ENCODE results near the gene MCF2L2.

Gene MCF2L2

GRCh38 chr3:183319371-183319770 lies 109.0 kb downstream of the MCF2L2 start:
- DNase-seq = no peak

DNA sequence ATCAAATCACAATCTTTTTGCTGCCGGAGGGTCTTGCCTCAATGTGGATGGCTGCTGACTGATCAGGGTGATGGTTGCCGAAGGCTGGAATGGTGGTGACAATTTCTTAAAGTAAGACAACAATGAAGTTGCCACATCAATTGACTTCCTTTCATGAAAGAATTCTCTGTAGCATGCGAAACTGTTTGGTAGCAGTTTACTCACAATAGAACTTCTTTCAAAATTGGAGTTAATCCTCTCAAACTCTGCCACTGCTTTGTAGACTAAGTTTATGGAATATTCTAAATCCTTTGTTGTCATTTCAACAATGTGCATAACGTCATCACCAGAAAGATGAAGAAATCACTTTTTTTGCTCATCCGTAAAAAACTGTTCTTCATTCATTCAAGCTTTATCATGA lies 109.5 kb downstream of the MCF2L2 start:
- no peak for DNase-seq

DNA sequence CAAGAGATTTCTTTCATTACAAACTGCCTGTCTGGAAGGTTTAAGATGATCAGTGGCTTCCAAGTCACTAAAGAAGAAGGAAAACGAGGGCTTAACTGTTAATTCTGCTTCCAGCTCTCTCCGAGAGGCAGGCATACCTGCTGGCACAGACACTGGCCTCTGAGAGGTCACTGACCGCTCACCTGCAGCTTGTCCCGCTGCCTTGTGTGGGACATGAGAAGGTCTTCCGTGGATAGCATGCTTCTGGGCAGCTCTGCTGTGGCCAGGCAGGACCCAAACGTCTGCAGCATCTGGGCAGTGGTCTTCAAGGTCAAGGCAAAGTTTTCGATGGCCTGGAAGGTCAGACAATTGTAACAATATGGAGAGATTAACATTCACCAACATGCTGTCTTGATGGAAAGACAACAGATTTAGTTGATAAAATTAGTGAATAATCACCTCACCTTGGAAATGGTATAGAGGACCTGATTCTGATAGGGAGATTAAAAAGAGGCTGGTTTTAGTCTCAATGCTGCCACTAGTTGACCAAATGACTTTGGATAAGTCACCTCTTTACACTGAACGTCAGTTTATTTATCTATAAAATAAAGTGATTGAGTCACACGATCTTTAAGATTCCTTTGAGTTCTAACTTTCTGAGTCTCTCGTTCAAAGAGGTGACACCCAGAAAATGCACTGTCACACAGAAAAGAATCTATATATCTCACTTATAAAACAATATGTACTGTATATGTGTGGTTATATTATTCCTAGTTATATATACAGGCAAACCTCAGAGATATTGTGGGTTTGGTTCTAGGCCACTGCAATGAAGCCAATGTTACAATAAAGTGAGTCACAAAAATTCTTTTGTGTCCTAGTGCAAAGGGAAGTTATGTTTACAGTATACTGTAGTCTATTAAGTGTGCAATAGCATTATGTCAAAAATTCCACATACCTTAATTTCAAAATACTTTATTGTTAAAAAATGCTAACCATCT lies 110.2 kb downstream of the MCF2L2 start:
- no peak for DNase-seq

DNA sequence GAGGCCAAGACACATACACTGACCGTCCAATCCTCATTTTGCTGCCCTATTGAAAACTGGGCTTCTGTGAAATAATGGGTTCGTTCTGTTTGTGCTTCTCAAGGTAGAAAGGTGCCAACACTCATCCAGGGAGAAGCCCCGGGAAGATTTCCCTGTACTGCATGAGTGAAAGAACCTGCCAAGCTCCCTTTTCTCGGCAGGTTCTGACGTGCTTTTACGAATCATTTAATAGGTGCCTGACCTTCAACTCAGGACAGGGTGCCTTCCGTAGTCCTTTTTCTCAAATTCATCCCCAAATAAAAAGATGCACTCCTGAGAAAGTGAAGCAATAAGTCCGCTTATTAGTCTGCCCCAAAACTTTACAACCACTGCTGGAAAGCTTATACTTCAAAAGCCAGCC lies 111.1 kb downstream of the MCF2L2 start:
- no peak for DNase-seq

GRCh38 chr3:183315739-183316138 lies 112.7 kb downstream of the MCF2L2 start:
- no peak for DNase-seq

DNA sequence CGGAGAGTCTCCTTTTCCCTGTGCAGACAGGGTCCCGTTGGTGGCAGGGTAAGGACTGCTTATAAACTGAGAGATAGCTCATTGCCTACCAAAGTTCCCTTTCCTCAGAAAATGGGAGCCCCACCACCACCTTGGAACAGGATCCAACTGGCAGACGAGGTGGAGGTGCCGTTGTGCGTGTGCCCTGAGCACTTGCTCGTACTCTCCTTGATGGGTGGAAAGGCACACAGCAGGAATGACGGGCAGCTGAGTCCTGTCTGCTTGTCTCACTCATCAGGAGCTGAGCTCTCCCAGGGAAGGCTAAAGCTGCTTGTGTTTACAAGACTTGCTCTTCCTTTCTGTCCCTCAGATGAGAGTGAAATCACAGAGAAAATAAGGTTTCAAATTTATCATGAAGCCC lies 114.7 kb downstream of the MCF2L2 start:
- no peak for DNase-seq

DNA sequence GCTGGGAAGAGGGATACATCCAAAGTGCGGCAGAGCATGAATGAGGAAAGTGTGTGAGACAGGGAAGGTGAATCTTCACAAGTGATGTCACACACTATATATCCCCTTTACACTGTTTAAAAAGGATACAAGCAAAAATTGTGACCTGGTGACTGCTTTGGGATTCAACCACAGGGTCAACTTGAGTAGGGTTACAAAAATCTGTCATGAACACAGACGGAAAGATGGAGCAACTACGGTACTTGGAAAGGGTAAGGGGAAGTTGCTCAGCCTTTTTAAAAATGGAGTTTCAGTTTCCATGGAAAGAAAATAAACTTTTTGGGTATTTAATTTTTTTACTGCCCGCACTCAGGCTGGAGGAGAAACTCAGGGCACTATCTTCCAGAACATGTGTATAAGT lies 115.1 kb downstream of the MCF2L2 start:
- DNase-seq = no peak

- DNase-seq = no peak
These were observed 116.0 kb downstream of the MCF2L2 start for GRCh38 chr3:183312433-183312832.

GRCh38 chr3:183310936-183311335 lies 117.5 kb downstream of the MCF2L2 start:
- no peak for DNase-seq

- DNase-seq = no peak
These were observed 119.1 kb downstream of the MCF2L2 start for GRCh38 chr3:183309276-183309675.

DNA sequence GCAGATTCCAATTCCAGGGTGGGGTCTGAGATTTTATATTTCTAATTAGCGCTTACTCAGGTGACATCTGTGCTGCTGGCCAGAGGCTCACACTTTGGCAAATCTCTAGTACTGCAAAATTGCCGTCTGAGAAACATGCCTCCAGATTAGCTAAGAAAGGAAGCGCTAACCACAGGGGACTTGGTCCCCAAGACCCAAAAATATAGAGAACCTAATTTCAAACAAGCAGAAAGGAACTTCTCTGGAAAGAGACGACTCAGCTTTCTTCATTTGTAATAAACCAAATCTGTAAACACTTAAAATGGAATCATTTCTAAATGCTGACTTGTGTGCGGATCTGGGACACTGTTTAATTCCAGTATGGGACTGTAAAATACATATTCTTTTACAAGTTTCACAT lies 119.7 kb downstream of the MCF2L2 start:
- no peak for DNase-seq

- no peak for DNase-seq
These were observed 120.7 kb downstream of the MCF2L2 start for GRCh38 chr3:183307749-183308148.

DNA sequence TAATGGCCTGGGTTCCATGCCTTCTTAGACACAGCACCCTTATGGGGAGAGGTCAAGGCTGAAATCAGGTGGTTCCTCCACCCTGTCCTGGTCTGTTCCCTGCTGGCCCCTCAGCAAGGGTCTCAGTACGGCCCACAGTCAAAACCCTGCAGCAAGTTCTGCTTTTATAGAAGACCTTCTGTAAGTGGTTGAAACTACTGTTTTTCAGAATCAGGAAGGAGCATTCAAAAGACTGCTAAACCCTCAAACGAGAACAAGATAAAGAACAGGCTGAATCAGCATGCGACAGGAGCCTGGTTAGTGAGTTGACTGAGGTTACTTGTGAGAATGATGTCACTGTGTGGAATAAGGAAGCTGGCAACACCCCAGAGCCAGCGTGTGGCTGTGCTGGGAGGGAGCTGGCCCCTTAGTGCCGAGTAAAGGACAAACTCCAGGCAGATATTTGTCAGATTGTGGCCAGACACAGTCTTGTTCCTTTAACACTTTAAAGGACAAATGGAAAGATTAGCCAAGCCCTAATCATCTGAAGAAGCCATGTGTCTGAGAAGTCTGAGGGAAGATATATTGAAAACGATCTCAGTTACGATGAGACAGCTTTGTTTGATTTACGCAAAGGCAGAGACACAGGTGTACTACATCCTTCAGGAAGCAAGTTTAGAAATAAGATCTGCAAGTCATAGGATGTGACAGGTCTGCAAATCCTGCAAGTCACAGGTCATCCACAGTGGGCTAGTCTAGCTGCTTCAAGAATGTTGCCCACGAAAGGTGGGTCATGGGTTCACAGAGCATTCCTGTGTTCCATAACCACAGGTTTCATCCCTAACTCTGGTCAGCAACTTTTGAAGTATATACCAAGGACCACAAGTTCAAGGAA lies 121.4 kb downstream of the MCF2L2 start:
- DNase-seq = no peak

DNA sequence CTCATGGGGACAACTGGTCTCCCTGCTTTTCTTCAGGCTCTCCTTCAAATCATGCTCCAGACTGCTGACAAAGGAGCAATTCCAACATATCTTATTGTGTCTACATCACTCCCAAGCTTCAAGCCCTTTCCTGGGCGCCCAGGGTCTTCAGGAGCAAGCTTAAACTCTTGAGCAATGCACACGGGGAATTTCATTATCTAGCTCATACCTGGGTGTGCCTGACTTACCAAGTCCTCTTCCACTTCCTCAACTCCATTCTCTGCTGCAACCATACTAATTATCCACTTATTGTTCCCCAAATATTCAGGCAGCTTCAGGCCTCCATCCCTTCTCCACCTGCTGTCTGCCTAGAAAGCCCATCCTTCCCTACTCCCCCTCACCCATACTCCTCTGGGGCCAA lies 124.7 kb downstream of the MCF2L2 start:
- DNase-seq = no peak

GRCh38 chr3:183301937-183302580 lies 126.4 kb downstream of the MCF2L2 start:
- DNase-seq = no peak

DNA sequence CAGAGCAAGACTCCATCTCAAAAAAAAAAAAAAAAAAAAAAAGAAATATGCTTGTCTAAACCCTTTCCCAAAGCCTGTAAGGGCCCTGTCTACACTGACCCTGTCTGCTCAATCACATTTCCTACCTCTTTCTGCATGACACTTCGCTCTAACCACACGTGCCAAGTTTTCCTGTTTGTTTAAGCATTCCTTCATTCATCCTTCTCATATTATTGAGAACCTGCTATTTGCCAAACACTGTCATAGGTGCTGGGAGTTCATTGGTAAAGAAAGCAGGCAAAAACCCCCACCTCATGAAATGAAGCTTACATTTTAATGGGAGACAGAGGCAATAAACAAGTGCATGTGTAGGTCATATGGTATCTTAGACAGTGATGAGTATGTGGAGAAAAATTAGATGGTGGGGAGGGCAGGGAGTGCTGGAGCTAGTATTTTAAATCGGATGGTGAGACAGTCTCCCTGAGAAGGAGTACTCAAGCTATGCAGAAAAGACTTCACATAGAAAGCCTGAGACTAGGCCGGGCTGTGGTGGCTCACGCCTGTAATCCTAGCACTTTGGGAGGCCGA lies 127.3 kb downstream of the MCF2L2 start:
- DNase-seq = no peak

GRCh38 chr3:183299976-183300375 lies 128.4 kb downstream of the MCF2L2 start:
- no peak for DNase-seq

GRCh38 chr3:183298701-183299153 lies 129.7 kb downstream of the MCF2L2 start:
- DNase-seq = peak; percentile 66

- DNase-seq = no peak
These were observed 131.5 kb downstream of the MCF2L2 start for GRCh38 chr3:183296944-183297343.

GRCh38 chr3:183295211-183295610 lies 133.2 kb downstream of the MCF2L2 start:
- DNase-seq = no peak

DNA sequence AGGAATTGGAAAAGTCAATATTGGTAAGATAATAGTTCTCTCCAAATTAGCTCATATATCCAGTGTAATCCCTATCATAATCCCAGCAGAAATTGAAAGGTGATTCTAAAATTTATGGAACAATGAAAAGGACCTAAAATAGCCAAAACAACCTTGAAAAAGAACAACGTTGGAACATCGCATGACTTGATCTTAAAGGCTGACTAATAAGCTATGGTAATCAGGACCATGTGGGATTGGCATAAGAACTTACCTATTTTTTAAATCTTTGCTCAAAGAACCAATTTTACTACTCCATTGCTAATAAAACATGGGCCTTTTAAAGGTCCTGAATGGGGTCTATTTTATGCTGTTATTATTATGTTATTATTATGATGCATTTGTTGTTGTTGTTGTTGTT lies 134.5 kb downstream of the MCF2L2 start:
- DNase-seq = no peak

DNA sequence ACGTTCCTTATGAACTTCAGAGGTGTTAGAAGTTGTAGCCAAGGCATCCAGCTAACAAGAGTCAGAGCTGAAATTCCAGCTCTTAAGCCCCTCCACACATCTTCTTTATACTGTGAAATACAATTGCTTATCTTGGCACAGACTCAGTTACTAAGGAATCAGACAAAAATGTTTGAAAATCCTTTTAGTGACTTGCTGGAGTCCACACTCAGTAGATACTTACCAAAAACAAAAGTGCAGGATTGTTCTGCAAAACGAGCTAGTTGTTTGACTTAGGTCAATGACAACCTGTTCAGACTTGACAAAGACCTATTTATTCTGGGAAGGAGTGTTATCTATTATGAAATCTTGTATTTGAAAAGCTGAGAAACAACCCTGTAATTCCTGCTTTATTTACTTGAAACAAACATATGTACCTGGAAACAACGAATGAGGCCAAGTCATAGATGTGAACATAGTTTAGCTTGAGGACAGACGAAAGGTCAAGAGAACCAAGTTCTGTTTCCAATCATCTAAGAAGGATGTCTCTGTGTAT lies 136.9 kb downstream of the MCF2L2 start:
- DNase-seq = no peak

- no peak for DNase-seq
These were observed 138.2 kb downstream of the MCF2L2 start for GRCh38 chr3:183290216-183290615.

Measured in DMS 273 treated with DMSO at 0.1 percent for 48 hours (cell line).